IMR-90 (cell line): ENCODE results near the gene ZNF580. TPM values are rescaled to one million over a fixed set of nuclear protein-coding genes. Genes with fewer than 3 reads are reported as not detected.

Source experiments
- ATAC-seq: fragments of 200-7000 bp; cut with Tn5 transposase; 2 replicates; pipeline ENCODE4 v1.9.1; 2020; ENCODE audit warnings: low read depth, mild to moderate bottlenecking, moderate library complexity
- BruUV-seq: library from RNA; stranded (reverse); fragments of 400-500 nt; replicated peaks from 2 replicates; lab custom pipeline; 2021; lab: Mats Ljungman, UMichigan
- CTCF ChIA-PET: fragments of 300-600 bp; formaldehyde crosslinking; extraction: SDS; loops from one replicate; lab custom pipeline; 2021; ENCODE audit warnings: antibody characterized with exemption; lab: Yijun Ruan, JAX
- POLR2A ChIA-PET: fragments of 300-600 bp; sonication (Branson Sonifier 250); formaldehyde crosslinking; loops from one replicate; lab custom pipeline; 2022; ENCODE audit warnings: antibody characterized with exemption; ENCODE audit not compliant: unreplicated experiment; lab: Charles Lee
- DNase-seq: peaks from one replicate; pipeline ENCODE4 v3.0.0; 2013
- H2AFZ ChIP-seq: replicated peaks from 2 replicates; pipeline ENCODE3; 2013; ENCODE audit warnings: low read length, mild to moderate bottlenecking; ENCODE audit not compliant: poor library complexity
- H2AK5ac ChIP-seq: 2 replicates; pipeline ENCODE4 v1.6.1; 2013; ENCODE audit warnings: low read depth, low read length, inconsistent platforms
- H2AK9ac ChIP-seq: replicated peaks from 2 replicates; pipeline ENCODE3; 2013; ENCODE audit warnings: mild to moderate bottlenecking, low read depth, low read length, moderate library complexity; ENCODE audit not compliant: poor library complexity
- H2BK120ac ChIP-seq: 2 replicates; pipeline ENCODE4 v1.6.1; 2013; ENCODE audit warnings: low read depth, low read length, inconsistent platforms
- H2BK15ac ChIP-seq: 3 replicates; pipeline ENCODE4 v1.6.1; 2013; ENCODE audit warnings: low read depth, low read length, inconsistent platforms
- H2BK20ac ChIP-seq: 2 replicates; pipeline ENCODE4 v1.6.1; 2013; ENCODE audit warnings: low read depth, mild to moderate bottlenecking, inconsistent platforms, low read length, moderate library complexity
- H2BK5ac ChIP-seq: 2 replicates; pipeline ENCODE4 v1.6.1; 2013; ENCODE audit warnings: mild to moderate bottlenecking, low read depth, low read length, inconsistent platforms; ENCODE audit not compliant: poor library complexity, severe bottlenecking
- H3K14ac ChIP-seq: replicated peaks from 2 replicates; pipeline ENCODE4 v1.6.1; 2013; ENCODE audit warnings: low read depth, low read length, inconsistent platforms
- H3K18ac ChIP-seq: 2 replicates; pipeline ENCODE4 v1.6.1; 2013; ENCODE audit warnings: low read depth, low read length, control low read depth
- H3K23ac ChIP-seq: 2 replicates; pipeline ENCODE4 v1.6.1; 2013; ENCODE audit warnings: low read depth, low read length, inconsistent platforms
- H3K27ac ChIP-seq: 2 replicates; pipeline ENCODE4 v1.5.1; 2013; ENCODE audit warnings: mild to moderate bottlenecking, control low read depth, low read length; ENCODE audit not compliant: insufficient read depth
- H3K27me3 ChIP-seq: 2 replicates; pipeline ENCODE4 v1.6.1; 2013; ENCODE audit warnings: low read length; ENCODE audit not compliant: control insufficient read depth, insufficient read depth
- H3K36me3 ChIP-seq: 2 replicates; pipeline ENCODE4 v1.6.1; 2013; ENCODE audit warnings: low read length, mixed read lengths; ENCODE audit not compliant: control insufficient read depth, insufficient read depth
- H3K4ac ChIP-seq: 2 replicates; pipeline ENCODE4 v1.6.1; 2013; ENCODE audit warnings: low read depth, low read length, inconsistent platforms
- H3K4me1 ChIP-seq: 2 replicates; pipeline ENCODE4 v1.6.1; 2013; ENCODE audit warnings: low read length, mixed read lengths; ENCODE audit not compliant: control insufficient read depth, insufficient read depth
- H3K4me2 ChIP-seq: 2 replicates; pipeline ENCODE4 v1.6.1; 2013; ENCODE audit warnings: low read depth, mild to moderate bottlenecking, control low read depth, low read length, moderate library complexity
- H3K4me3 ChIP-seq: 2 replicates; pipeline ENCODE4 v1.5.1; 2013; ENCODE audit warnings: low read depth, mild to moderate bottlenecking, control low read depth, low read length, moderate library complexity; ENCODE audit not compliant: insufficient read depth
- H3K56ac ChIP-seq: 2 replicates; pipeline ENCODE4 v1.6.1; 2013; ENCODE audit warnings: low read length, inconsistent platforms; ENCODE audit not compliant: insufficient read depth; ENCODE audit errors: extremely low read depth
- H3K79me1 ChIP-seq, 2 experiments: 2 replicates each; pipeline ENCODE4 v1.6.1; 2013; ENCODE audit warnings: low read length in 2 of 2, inconsistent platforms in 1 of 2, low read depth in 1 of 2
- H3K9ac ChIP-seq: 2 replicates; pipeline ENCODE4 v1.6.1; 2013; ENCODE audit warnings: low read depth, low read length, control low read depth
- H3K9me1 ChIP-seq: 2 replicates; pipeline ENCODE4 v1.6.1; 2013; ENCODE audit warnings: low read length, inconsistent platforms; ENCODE audit not compliant: insufficient read depth
- H3K9me3 ChIP-seq: 2 replicates; pipeline ENCODE4 v1.6.1; 2013; ENCODE audit warnings: low read length; ENCODE audit not compliant: control insufficient read depth, insufficient read depth
- H4K20me1 ChIP-seq: 2 replicates; pipeline ENCODE4 v1.6.1; 2013; ENCODE audit warnings: low read length, inconsistent platforms; ENCODE audit not compliant: insufficient read depth
- H4K5ac ChIP-seq: 2 replicates; pipeline ENCODE4 v1.6.1; 2013; ENCODE audit warnings: mild to moderate bottlenecking, low read depth, low read length, control low read depth
- H4K8ac ChIP-seq, 2 experiments: 2 replicates each; pipeline ENCODE4 v1.6.1; 2013; ENCODE audit warnings: low read depth in 2 of 2, low read length in 2 of 2, control low read depth in 1 of 2, inconsistent platforms in 1 of 2
- H4K91ac ChIP-seq: 2 replicates; pipeline ENCODE4 v1.6.1; 2013; ENCODE audit warnings: low read depth, low read length, inconsistent platforms; ENCODE audit not compliant: insufficient read depth
- CEBPB ChIP-seq: IDR thresholded peaks from 2 replicates; pipeline ENCODE4 v1.6.1; 2012; ENCODE audit warnings: low read depth, low read length, improper control_type of control experiment
- CHD1 ChIP-seq: IDR thresholded peaks from 2 replicates; pipeline ENCODE4 v1.6.1; 2012; ENCODE audit warnings: low read depth, low read length, improper control_type of control experiment
- ELK1 ChIP-seq: fragments of 150-350 bp; IDR thresholded peaks from 2 replicates; pipeline ENCODE4 v1.6.1; 2016; ENCODE audit warnings: low read depth, mild to moderate bottlenecking, low read length, moderate library complexity, borderline replicate concordance
- FOS ChIP-seq: fragments of 150-350 bp; IDR thresholded peaks from 2 replicates; pipeline ENCODE4 v1.6.1; 2016; ENCODE audit warnings: low read depth, low read length
- MAFK ChIP-seq: IDR thresholded peaks from 2 replicates; pipeline ENCODE4 v1.6.1; 2012; ENCODE audit warnings: low read depth, low read length, improper control_type of control experiment
- MAZ ChIP-seq: IDR thresholded peaks from 2 replicates; pipeline ENCODE4 v1.6.1; 2012; ENCODE audit warnings: low read depth, mild to moderate bottlenecking, low read length, improper control_type of control experiment, moderate library complexity, borderline replicate concordance
- MXI1 ChIP-seq: IDR thresholded peaks from 2 replicates; pipeline ENCODE4 v1.6.1; 2012; ENCODE audit warnings: low read depth, mild to moderate bottlenecking, low read length, moderate library complexity, borderline replicate concordance
- POLR2A ChIP-seq: IDR thresholded peaks from 2 replicates; pipeline ENCODE4 v1.6.1; 2012; ENCODE audit warnings: mild to moderate bottlenecking, low read depth, low read length
- RAD21 ChIP-seq: IDR thresholded peaks from 2 replicates; pipeline ENCODE4 v1.6.1; 2012; ENCODE audit warnings: low read length, improper control_type of control experiment
- RCOR1 ChIP-seq: IDR thresholded peaks from 2 replicates; pipeline ENCODE4 v1.6.1; 2012; ENCODE audit warnings: mild to moderate bottlenecking, low read length, improper control_type of control experiment; ENCODE audit not compliant: insufficient replicate concordance
- RFX5 ChIP-seq: IDR thresholded peaks from 2 replicates; pipeline ENCODE4 v1.8.0; 2012; ENCODE audit warnings: low read depth, mild to moderate bottlenecking, low read length, moderate library complexity
- SMC3 ChIP-seq: fragments of 150-350 bp; IDR thresholded peaks from 2 replicates; pipeline ENCODE4 v1.6.1; 2016; ENCODE audit warnings: low read depth, mild to moderate bottlenecking, antibody characterized with exemption, low read length, moderate library complexity
- WGBS, 2 experiments: methylation state at CpG; one replicate each; pipeline versions ENCODE4 v1.1.5 to v1.1.7; 2013; ENCODE audit warnings: missing lambda C conversion rate in 2 of 2; ENCODE audit not compliant: insufficient read length in 1 of 2; ENCODE audit errors: extremely low coverage in 2 of 2; 5-methylcytosine and 5-hydroxymethylcytosine counted together
- dilution Hi-C: fragments of 300-500 bp; cut with HindIII; formaldehyde crosslinking; loops from one replicate; pipeline ENCODE4 v1.14.3; 2018; ENCODE audit warnings: low sequenced_read_pairs; ENCODE audit not compliant: unreplicated experiment
- in situ Hi-C: fragments of 300-500 bp; cut with MboI; formaldehyde crosslinking; loops from 3 replicates; pipeline ENCODE4 v1.14.3; 2019; ENCODE audit warnings: low sequenced_read_pairs, inconsistent platforms, mixed read lengths
- intact Hi-C: fragments of 100-400 bp; cut with micrococcal nuclease; formaldehyde crosslinking; loops from 2 replicates; pipeline ENCODE4 v1.10.0; 2022
- polyA plus RNA-seq, 3 experiments: library from polyadenylated mRNA; depleted of rRNA; stranded (reverse); fragments of >200 nt; gene quantifications; 2 replicates each; pipeline ENCODE4 v1.2.3, GENCODE V29; 2012; ENCODE audit warnings: low replicate concordance in 1 of 3
- total RNA-seq: library from RNA; depleted of rRNA; stranded (reverse); fragments of >200 nt; gene quantifications from 2 replicates; pipeline ENCODE4 v1.2.3, GENCODE V29; 2012
- TF ChIP-seq, protein P1 (sequence below): fragments of 150-350 bp; IDR thresholded peaks from 2 replicates; pipeline ENCODE4 v1.6.1; 2017; ENCODE audit warnings: mild to moderate bottlenecking, antibody characterized with exemption, low read length, low read depth

ZNF580 gene
- total and polyA plus RNA-seq, 2 of the 4 experiments (the other 2 are of a cell fraction), result 1.4 to 36.9 TPM

- DNase-seq (no peak), ATAC-seq (no peak)
- H4K8ac ChIP-seq, result no peak overlapping the region
- in situ Hi-C loops (loop anchor here (25.0 kb wide), 1 partner anchor 459 kb away; the partner anchor contains the start of gene ZNF444), intact Hi-C loops (no loop called here), dilution Hi-C loops (no loop called here)
- H3K36me3 ChIP-seq, result peaks cover 41% of the 10 kb centered on the region
- no peak overlapping the region for H2AK5ac ChIP-seq
- H3K9me1 ChIP-seq, result peaks cover 7% of the 10 kb centered on the region; the same call in 1 of the 2 replicates
- TF ChIP-seq CHD1, result no peak
- TF ChIP-seq, protein P1, sequence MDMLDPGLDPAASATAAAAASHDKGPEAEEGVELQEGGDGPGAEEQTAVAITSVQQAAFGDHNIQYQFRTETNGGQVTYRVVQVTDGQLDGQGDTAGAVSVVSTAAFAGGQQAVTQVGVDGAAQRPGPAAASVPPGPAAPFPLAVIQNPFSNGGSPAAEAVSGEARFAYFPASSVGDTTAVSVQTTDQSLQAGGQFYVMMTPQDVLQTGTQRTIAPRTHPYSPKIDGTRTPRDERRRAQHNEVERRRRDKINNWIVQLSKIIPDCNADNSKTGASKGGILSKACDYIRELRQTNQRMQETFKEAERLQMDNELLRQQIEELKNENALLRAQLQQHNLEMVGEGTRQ, result no peak
- TF ChIP-seq RCOR1, result no peak
- TF ChIP-seq POLR2A, result no peak
- no peak for TF ChIP-seq RFX5
- TF ChIP-seq MAFK, result no peak
- TF ChIP-seq FOS, result no peak
- TF ChIP-seq CEBPB, result no peak
- no peak for TF ChIP-seq SMC3
- no peak for TF ChIP-seq MAZ
- no peak for TF ChIP-seq MXI1
- no peak for TF ChIP-seq RAD21
- no peak for TF ChIP-seq ELK1
- H3K27ac ChIP-seq, result no peak overlapping the region
- H2BK15ac ChIP-seq, result no peak overlapping the region
- H3K4me3 ChIP-seq, result no peak overlapping the region
- H2AK9ac ChIP-seq, result no peak overlapping the region
- H4K20me1 ChIP-seq, result peaks cover 61% of the 10 kb centered on the region
- H3K56ac ChIP-seq, result no peak overlapping the region
- 94% methylated on average over 7 of the region's 21 CpGs; no CpG with 5 or more reads in 1 of the 2 experiments for WGBS, 2 experiments
- no peaks in the 10 kb centered on the region for H3K27me3 ChIP-seq
- H3K4me2 ChIP-seq, result no peak overlapping the region
- H2BK5ac ChIP-seq, result no peak overlapping the region
- H3K9ac ChIP-seq, result no peak overlapping the region
- no peak overlapping the region for H3K23ac ChIP-seq
- H3K14ac ChIP-seq, result no peak overlapping the region
- no peaks in the 10 kb centered on the region for H3K9me3 ChIP-seq
- H2AFZ ChIP-seq, result no peak overlapping the region
- H3K79me1 ChIP-seq, result peaks cover 15 to 70% of the 10 kb centered on the region in 2 experiments
- BruUV-seq, result no TSS peak
- no peak overlapping the region for H3K18ac ChIP-seq
- ChIA-PET CTCF (no interaction called here), POLR2A (no interaction called here)
- H2BK120ac ChIP-seq, result no peak overlapping the region
- H4K5ac ChIP-seq, result no peak overlapping the region
- H3K4ac ChIP-seq, result no peak overlapping the region
- H4K91ac ChIP-seq, result no peak overlapping the region
- H2BK20ac ChIP-seq, result no peak overlapping the region
- H3K4me1 ChIP-seq, result peaks cover 10% of the 10 kb centered on the region
Measured at GRCh38 chr19:55678121-55678671, 37.4 kb downstream of the ZNF580 start.
